Activated CD8-positive, alpha-beta T cell treated with anti-CD3 and anti-CD28 coated beads for 36 hours (primary cell): ENCODE data around the gene CACNA2D4. TPM values are rescaled to one million over a fixed set of nuclear protein-coding genes. Genes with fewer than 3 reads are reported as not detected.
"Not testable (repeated sequence)": the region's sequence is repeated elsewhere in the genome, so short reads cannot be mapped to it uniquely, and the experiment has no call there.

Experiments
- ATAC-seq: fragments of 200-7000 bp; cut with Tn5 transposase; one replicate; pipeline ENCODE4 v1.10.0; 2021; ENCODE audit warnings: mild to moderate bottlenecking, moderate library complexity
- CTCF ChIA-PET: fragments of 350-600 bp; sonication (Branson Sonifier 250); formaldehyde crosslinking; loops from one replicate; lab custom pipeline; 2021; ENCODE audit warnings: antibody characterized with exemption; lab: Charles Lee
- POLR2A ChIA-PET: fragments of 350-600 bp; sonication (Branson Sonifier 250); formaldehyde crosslinking; loops from one replicate; lab custom pipeline; 2021; ENCODE audit warnings: antibody characterized with exemption; lab: Charles Lee
- DNase-seq: peaks from one replicate; pipeline ENCODE4 v3.0.0-alpha.2; 2020
- H3K27ac Mint-ChIP-seq: one replicate; pipeline ENCODE4 v1.8.0; 2021; ENCODE audit warnings: mild to moderate bottlenecking, mixed read lengths
- H3K27me3 Mint-ChIP-seq: one replicate; pipeline ENCODE4 v1.8.0; 2021; ENCODE audit warnings: mixed read lengths
- H3K36me3 Mint-ChIP-seq: one replicate; pipeline ENCODE4 v1.8.0; 2021; ENCODE audit warnings: low read depth, mixed read lengths
- H3K4me1 Mint-ChIP-seq: one replicate; pipeline ENCODE4 v1.8.0; 2021; ENCODE audit warnings: low read depth, mixed read lengths
- H3K4me3 Mint-ChIP-seq: one replicate; pipeline ENCODE4 v1.8.0; 2021; ENCODE audit warnings: mild to moderate bottlenecking, moderate library complexity, mixed read lengths
- H3K9me3 Mint-ChIP-seq: one replicate; pipeline ENCODE4 v1.8.0; 2021; ENCODE audit warnings: mixed read lengths
- intact Hi-C: fragments of 100-400 bp; cut with micrococcal nuclease; formaldehyde crosslinking; loops from one replicate; pipeline ENCODE4 v1.10.0; 2022
- total RNA-seq, 2 experiments: library from RNA; stranded (reverse); gene quantifications; one replicate each; pipeline ENCODE4 v1.2.3, GENCODE V29; 2021
- TF ChIP-seq, protein P1 (sequence below): fragments of 200-600 bp; IDR thresholded peaks from one replicate; pipeline ENCODE4 v1.8.0; 2022; ENCODE audit warnings: antibody characterized with exemption, mild to moderate bottlenecking

CACNA2D4 gene
- total RNA-seq, 2 experiments from 2014 or later = 4.2 to 4.3 TPM

DNA sequence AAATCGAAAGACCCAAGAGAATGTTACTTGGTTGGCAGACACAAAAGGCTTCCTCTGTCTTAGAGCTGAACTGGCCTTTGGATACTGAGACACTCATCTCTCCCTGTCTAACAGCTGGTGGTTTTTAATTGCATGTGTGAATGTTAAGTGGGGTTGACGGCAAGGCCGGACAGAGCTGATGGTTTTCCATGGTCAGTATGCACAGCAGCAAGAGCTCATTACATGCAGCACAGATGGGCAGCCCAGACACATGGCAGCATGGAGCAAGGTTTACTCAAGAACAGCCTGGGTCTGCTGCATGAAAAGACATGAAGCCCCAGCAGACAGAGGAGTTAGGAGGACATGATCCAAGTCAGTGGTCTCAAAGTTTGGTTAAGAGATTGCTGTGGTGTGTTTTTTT lies 27.8 kb upstream of the CACNA2D4 start:
- H3K9me3 Mint-ChIP-seq = no peaks in the 10 kb centered on the region
- peaks cover 40% of the 10 kb centered on the region for H3K36me3 Mint-ChIP-seq
- no peak for ATAC-seq
- intact Hi-C loops = no loop called here
- TF ChIP-seq, protein P1, sequence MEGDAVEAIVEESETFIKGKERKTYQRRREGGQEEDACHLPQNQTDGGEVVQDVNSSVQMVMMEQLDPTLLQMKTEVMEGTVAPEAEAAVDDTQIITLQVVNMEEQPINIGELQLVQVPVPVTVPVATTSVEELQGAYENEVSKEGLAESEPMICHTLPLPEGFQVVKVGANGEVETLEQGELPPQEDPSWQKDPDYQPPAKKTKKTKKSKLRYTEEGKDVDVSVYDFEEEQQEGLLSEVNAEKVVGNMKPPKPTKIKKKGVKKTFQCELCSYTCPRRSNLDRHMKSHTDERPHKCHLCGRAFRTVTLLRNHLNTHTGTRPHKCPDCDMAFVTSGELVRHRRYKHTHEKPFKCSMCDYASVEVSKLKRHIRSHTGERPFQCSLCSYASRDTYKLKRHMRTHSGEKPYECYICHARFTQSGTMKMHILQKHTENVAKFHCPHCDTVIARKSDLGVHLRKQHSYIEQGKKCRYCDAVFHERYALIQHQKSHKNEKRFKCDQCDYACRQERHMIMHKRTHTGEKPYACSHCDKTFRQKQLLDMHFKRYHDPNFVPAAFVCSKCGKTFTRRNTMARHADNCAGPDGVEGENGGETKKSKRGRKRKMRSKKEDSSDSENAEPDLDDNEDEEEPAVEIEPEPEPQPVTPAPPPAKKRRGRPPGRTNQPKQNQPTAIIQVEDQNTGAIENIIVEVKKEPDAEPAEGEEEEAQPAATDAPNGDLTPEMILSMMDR = no peak
- CTCF ChIA-PET = interaction anchor here (1.0 to 1.1 kb wide), 2 partner anchors 151 to 291 kb away, joined by 3 read pairs; no protein-coding TSS in a partner anchor
- POLR2A ChIA-PET = no interaction called here
- peaks cover 2% of the 10 kb centered on the region for H3K4me1 Mint-ChIP-seq
- H3K4me3 Mint-ChIP-seq = no peak overlapping the region
- DNase-seq = no peak
- no peaks in the 10 kb centered on the region for H3K27me3 Mint-ChIP-seq
- no peak overlapping the region for H3K27ac Mint-ChIP-seq

DNA sequence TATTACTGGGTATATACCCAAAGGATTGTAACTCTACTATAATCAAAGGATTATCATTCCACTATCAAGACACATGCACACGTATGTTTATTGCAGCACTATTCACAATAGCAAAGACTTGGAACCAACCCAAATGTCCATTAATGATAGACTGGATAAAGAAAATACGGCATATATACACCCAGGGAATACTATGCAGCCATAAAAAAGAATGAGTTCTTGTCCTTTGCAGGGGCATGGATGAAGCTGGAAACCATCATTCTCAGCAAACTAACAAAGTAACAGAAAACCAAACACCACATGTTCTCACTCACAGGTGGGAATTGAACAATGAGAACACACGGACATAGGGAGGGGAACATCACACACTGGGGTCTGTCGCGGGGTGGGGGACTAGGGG lies 27.1 kb upstream of the CACNA2D4 start:
- CTCF ChIA-PET, H3K4me3 Mint-ChIP-seq, POLR2A ChIA-PET, DNase-seq, H3K27ac Mint-ChIP-seq, intact Hi-C loops, H3K27me3 Mint-ChIP-seq, ATAC-seq, H3K9me3 Mint-ChIP-seq, H3K4me1 Mint-ChIP-seq: not testable (repeated sequence)
- peaks cover 45% of the 10 kb centered on the region for H3K36me3 Mint-ChIP-seq

DNA sequence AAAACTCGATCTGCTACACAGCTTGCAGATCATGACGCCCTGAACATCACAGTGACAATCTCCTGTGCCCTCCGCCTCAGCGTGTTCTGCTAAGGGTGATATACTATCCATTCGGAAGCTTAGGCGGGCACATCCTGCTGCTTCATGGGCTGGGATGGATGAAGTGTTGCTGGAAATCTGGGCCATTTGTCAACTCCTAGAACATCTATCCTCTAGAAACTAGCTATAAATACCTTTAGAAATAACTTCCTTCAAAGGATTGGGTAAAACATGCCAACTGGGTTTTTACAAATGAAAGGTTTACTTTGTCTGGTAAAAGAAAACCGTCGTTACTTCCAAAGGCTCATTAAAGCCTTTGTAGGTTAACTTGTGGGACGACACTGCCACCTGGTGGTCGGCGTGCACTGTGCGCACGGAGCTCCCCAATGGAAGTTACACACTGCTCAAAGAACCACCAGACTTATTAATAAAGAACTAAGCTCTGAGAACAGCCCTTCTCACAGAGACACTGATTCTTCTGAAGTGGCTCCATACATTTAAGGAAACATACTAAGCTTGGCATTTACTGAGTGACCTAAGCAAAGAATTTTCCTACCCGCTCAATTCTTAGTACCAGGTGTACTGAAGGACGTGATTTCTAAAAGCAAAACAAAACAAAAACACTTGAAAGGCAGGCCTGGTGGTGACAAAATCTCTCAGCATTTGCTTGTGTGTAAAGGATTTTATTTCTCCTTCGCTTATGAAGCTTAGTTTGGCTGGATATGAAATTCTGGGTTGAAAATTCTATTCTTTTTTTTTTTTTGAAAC lies 21.6 kb upstream of the CACNA2D4 start:
- no peaks in the 10 kb centered on the region for H3K9me3 Mint-ChIP-seq
- DNase-seq (peak; percentile 92), ATAC-seq (peak; percentile 96)
- intact Hi-C loops = loop anchor here (1.0 to 5.0 kb wide), 3 partner anchors 144 to 308 kb away; no protein-coding TSS in a partner anchor
- ChIA-PET POLR2A (interaction anchor here (0.7 to 1.9 kb wide), 7 partner anchors 24 to 327 kb away, joined by 3 to 17 read pairs (median 4); no protein-coding TSS in a partner anchor), CTCF (interaction anchor here (0.6 to 6.9 kb wide), 82 partner anchors 9 to 822 kb away, joined by 3 to 152 read pairs (median 6); partner anchors contain the start of genes CACNA2D4 and DCP1B)
- peaks cover 4% of the 10 kb centered on the region for H3K4me1 Mint-ChIP-seq
- TF ChIP-seq, protein P1 = peak; percentile 91
- H3K27me3 Mint-ChIP-seq = no peaks in the 10 kb centered on the region
- H3K36me3 Mint-ChIP-seq = peaks cover 22% of the 10 kb centered on the region
- H3K4me3 Mint-ChIP-seq = no peak overlapping the region
- no peak overlapping the region for H3K27ac Mint-ChIP-seq

DNA sequence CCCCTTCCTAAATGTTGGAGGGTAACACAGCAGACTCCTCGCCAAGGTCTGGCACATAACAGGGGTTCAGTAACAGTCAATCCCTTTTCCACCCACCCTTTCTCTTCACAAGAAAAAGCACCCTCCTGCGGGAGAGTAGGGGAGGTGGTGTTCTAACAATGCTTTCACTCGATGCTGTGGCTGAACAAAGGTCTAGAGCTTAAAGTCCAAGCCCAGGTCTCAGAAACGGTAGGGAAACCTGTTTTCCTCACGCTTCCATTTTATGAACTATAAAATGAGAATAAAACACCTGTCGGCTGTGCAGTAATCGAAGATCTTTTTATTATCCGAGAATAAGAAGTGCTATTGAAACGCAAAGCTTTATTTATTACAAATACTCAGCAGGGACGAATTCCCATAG lies 20.9 kb upstream of the CACNA2D4 start:
- H3K27ac Mint-ChIP-seq = no peak overlapping the region
- no peaks in the 10 kb centered on the region for H3K27me3 Mint-ChIP-seq
- peaks cover 15% of the 10 kb centered on the region for H3K36me3 Mint-ChIP-seq
- no peaks in the 10 kb centered on the region for H3K9me3 Mint-ChIP-seq
- H3K4me3 Mint-ChIP-seq = no peak overlapping the region
- DNase-seq (no peak), ATAC-seq (no peak)
- ChIA-PET CTCF (interaction anchor here (0.7 to 6.9 kb wide), 69 partner anchors 9 to 406 kb away, joined by 3 to 152 read pairs (median 6); partner anchors contain the start of genes CACNA2D4 and DCP1B), POLR2A (interaction anchor here (1.1 to 1.9 kb wide), 6 partner anchors 23 to 327 kb away, joined by 3 to 17 read pairs (median 4); no protein-coding TSS in a partner anchor)
- intact Hi-C loops = loop anchor here (5.0 kb wide), 1 partner anchor 307 kb away; no protein-coding TSS in a partner anchor
- peaks cover 4% of the 10 kb centered on the region for H3K4me1 Mint-ChIP-seq
- TF ChIP-seq, protein P1 = no peak

DNA sequence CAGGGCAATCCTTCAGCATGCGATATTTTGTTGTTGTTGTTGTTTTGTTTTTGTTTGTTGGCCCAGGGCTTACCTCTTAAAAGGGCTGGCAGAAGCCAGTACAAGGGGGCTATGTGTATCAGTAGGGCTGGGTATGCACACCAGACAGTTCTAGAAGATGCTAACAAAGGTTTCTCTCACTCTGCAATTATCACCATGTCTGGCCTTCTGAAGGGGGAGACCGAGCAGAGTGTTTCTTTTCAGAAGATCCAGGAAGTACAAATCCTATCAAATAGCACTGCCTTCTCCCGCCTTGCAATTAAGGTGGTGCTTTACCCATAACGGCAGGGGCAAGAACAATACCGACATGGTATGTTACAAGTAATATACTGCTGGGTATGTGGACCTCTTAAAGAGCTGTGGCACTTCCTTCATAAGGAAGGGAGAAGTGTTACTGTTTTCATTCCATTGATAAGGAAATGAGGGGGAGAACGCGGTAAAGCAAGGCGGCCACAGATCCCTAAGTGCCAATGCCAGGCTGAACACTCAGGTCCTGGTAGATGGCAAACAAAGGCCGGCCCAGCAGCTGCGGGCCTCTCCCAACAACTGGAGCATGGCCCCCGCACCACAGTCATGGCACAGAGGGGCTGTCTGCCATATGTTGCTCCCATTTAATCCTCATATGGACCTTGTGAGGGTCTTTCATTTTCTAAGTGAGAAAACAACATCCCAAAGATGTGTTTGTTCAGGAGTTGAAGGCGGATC lies 19.2 kb upstream of the CACNA2D4 start:
- POLR2A ChIA-PET = no interaction called here
- ATAC-seq = no peak
- Mint-ChIP-seq H3K27ac (peak overlapping the region; percentile 16), H3K36me3 (peaks cover 5% of the 10 kb centered on the region), H3K27me3 (no peaks in the 10 kb centered on the region), H3K4me1 (peaks cover 4% of the 10 kb centered on the region), H3K9me3 (no peaks in the 10 kb centered on the region), H3K4me3 (no peak overlapping the region)
- no peak for DNase-seq
- CTCF ChIA-PET = interaction anchor here (1.1 to 1.3 kb wide), 2 partner anchors 278 to 303 kb away, joined by 4 read pairs; no protein-coding TSS in a partner anchor
- intact Hi-C loops = loop anchor here (5.0 kb wide), 1 partner anchor 305 kb away; no protein-coding TSS in a partner anchor
- TF ChIP-seq, protein P1 = no peak
